SK-N-SH treated with all-trans-retinoic acid at 6 μM for 48 hours (cell line): ENCODE measurements around the gene LRRC8C.

Experiments used
- BACH2 ChIP-seq: fragments of 250-450 bp; sonication (Bioruptor Pico); IDR thresholded peaks from 2 replicates; pipeline ENCODE4 v1.9.0; 2021; ENCODE audit warnings: mild to moderate bottlenecking, borderline replicate concordance
- GLIS3 ChIP-seq: fragments of 250-450 bp; sonication (Bioruptor Pico); IDR thresholded peaks from 2 replicates; pipeline ENCODE4 v1.5.0; 2020; ENCODE audit warnings: mild to moderate bottlenecking, moderate library complexity
- ZFP3 ChIP-seq: fragments of 250-450 bp; sonication (Bioruptor Pico); IDR thresholded peaks from 2 replicates; pipeline ENCODE4 v1.5.0; 2020; ENCODE audit warnings: mild to moderate bottlenecking, moderate library complexity
- ZNF8 ChIP-seq: fragments of 450-650 bp; formaldehyde crosslinking; IDR thresholded peaks from 2 replicates; pipeline ENCODE4 v1.5.0; 2020; ENCODE audit warnings: mild to moderate bottlenecking, moderate library complexity
- TF ChIP-seq, protein P1 (sequence below): fragments of 250-450 bp; sonication (Bioruptor Pico); IDR thresholded peaks from 2 replicates; pipeline ENCODE4 v1.8.0; 2020; ENCODE audit warnings: mild to moderate bottlenecking, moderate library complexity, borderline replicate concordance

DNA sequence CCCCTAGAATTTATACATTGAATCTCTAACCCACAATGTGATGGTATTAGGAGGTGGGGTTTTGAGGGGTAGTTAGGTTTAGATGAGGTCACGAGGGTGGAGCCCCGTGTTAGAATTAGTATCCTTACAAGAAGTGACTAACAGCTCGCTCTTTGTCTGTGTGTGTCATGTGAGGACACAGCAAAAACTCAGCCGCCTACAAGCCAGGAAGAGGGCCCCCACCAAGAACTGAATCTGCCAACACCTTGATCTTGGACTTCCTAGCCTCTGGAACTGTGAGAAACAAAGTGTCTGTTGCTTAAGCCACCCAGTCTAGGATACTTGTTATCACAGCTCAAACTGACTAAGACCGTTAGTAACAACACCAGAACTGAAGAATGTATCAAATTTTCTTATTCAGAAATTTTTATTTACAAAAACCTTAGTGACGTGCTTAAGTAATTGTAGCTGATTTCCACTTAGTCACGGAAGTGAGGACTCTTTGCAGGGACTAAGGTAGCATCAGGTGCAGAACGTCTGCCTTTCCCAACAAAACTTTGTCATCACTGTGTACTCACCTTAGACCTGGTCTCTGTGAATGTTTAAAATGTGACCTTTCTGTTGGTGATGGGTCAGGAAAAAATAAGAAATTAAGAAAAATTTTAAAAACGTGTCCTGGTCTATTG lies 24.5 kb upstream of the LRRC8C start:
- TF ChIP-seq GLIS3 (CRISPR knock-in tag): no peak
- TF ChIP-seq BACH2 (CRISPR knock-in tag): no peak
- TF ChIP-seq, protein P1, sequence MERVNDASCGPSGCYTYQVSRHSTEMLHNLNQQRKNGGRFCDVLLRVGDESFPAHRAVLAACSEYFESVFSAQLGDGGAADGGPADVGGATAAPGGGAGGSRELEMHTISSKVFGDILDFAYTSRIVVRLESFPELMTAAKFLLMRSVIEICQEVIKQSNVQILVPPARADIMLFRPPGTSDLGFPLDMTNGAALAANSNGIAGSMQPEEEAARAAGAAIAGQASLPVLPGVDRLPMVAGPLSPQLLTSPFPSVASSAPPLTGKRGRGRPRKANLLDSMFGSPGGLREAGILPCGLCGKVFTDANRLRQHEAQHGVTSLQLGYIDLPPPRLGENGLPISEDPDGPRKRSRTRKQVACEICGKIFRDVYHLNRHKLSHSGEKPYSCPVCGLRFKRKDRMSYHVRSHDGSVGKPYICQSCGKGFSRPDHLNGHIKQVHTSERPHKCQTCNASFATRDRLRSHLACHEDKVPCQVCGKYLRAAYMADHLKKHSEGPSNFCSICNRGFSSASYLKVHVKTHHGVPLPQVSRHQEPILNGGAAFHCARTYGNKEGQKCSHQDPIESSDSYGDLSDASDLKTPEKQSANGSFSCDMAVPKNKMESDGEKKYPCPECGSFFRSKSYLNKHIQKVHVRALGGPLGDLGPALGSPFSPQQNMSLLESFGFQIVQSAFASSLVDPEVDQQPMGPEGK (CRISPR knock-in tag): no peak
- no peak for TF ChIP-seq ZFP3
- TF ChIP-seq ZNF8 (CRISPR knock-in tag): no peak
